ENCODE data around the gene DHCR24. TPM values are rescaled to one million over a fixed set of nuclear protein-coding genes. Genes with fewer than 3 reads are reported as not detected.

DHCR24 gene
- total RNA-seq, 2 donors from 2014 or later: 27.4 to 78.7 TPM

DNA sequence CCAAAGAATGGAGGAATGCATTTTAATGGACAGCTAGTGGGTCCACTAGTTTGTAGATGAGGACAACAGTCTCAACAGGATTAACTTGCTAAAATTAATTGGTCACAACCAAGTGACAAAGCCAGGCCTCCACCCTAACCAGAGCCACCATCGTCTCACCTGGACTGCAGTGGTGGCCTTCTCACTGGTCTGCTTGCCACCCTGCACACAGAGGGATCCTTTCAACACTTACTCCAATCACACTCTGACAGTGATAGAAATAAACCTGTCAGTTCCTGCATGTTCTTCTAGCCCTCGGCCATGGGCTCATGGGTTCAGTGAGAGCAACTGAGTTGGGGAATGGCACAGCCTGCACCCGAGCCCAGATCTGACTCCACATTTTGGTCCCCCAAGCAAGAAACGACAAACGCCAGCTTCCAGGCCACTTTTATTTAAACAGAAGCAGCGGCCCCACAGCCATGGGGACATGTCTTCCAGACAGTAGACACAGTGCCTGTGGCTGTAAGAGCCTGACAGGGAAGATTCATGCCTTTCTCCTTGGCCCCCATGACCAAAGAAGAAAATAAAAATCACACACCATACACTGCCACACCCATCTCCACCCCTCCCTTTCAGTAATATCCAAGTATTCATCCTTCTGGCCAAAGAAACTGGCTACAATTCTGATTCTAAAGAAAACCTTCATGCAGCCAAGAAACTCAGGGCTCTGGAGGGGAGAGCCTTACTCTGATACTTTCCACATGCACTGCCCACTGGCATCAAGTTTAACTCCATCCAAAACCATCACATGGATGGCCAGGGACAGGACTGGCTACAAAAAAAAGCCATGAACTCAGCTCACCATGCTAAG is 37.6 kb downstream of the DHCR24 start:
- H3K9me3 Mint-ChIP-seq: no peaks in the 10 kb centered on the region
- no peak overlapping the region for H3K4me3 Mint-ChIP-seq
- no peaks in the 10 kb centered on the region for H3K4me1 Mint-ChIP-seq
- no peak for ATAC-seq (replicated peaks)
- H3K36me3 Mint-ChIP-seq (ENCODE audit: low read depth): peaks cover 43% of the 10 kb centered on the region
- H3K27ac Mint-ChIP-seq: no peak overlapping the region
- no peaks in the 10 kb centered on the region for H3K27me3 Mint-ChIP-seq

GRCh38 chr1:54848134-54848948 is 38.7 kb downstream of the DHCR24 start:
- Mint-ChIP-seq H3K27me3 (no peaks in the 10 kb centered on the region), H3K27ac (no peak overlapping the region), H3K4me3 (no peak overlapping the region), H3K9me3 (no peaks in the 10 kb centered on the region), H3K36me3 (ENCODE audit: low read depth) (peaks cover 32% of the 10 kb centered on the region), H3K4me1 (no peaks in the 10 kb centered on the region)
- no peak for ATAC-seq (replicated peaks)

DNA sequence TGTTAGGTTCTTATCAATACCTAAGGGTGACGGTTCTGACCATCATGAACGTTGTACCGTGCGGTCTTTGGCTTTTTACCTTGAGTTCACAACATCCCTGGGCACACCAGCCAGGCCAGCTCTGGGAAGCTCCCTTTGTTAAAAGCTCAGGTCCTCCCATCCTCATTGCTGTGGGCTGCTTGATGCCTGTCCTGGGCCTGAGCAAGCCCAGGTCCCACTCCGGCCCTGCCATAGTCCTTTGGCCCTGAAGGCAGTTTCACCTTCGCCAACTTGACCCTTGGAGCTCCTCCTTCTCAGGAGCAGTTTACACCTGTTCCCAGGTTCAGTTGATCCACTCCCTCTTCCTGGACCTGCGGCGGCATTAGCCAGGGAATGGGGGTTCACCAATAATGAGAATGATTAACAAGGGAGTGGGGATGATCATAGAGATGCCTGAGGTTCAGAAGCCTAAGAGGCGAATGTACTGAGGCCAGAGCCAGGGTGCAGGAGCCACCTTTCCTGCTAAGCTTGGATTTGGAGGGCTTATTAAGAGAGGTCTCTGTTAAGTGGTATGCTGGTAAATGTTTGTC is 40.2 kb downstream of the DHCR24 start:
- no peaks in the 10 kb centered on the region for H3K4me1 Mint-ChIP-seq
- ATAC-seq (replicated peaks): no peak
- H3K4me3 Mint-ChIP-seq: no peak overlapping the region
- no peak overlapping the region for H3K27ac Mint-ChIP-seq
- peaks cover 17% of the 10 kb centered on the region for H3K36me3 Mint-ChIP-seq (ENCODE audit: low read depth)
- H3K9me3 Mint-ChIP-seq: no peaks in the 10 kb centered on the region
- H3K27me3 Mint-ChIP-seq: no peaks in the 10 kb centered on the region

GRCh38 chr1:54846301-54846700 is 40.7 kb downstream of the DHCR24 start:
- H3K4me1 Mint-ChIP-seq: no peaks in the 10 kb centered on the region

GRCh38 chr1:54845772-54846171 is 41.2 kb downstream of the DHCR24 start:
- Mint-ChIP-seq H3K27me3 (no peaks in the 10 kb centered on the region), H3K27ac (no peak overlapping the region), H3K9me3 (no peaks in the 10 kb centered on the region), H3K36me3 (ENCODE audit: low read depth) (peaks cover 14% of the 10 kb centered on the region), H3K4me1 (no peaks in the 10 kb centered on the region), H3K4me3 (no peak overlapping the region)
- no peak for ATAC-seq (replicated peaks)

More at GRCh38 chr1:54846301-54846700, 40.7 kb downstream of the DHCR24 start:
- Mint-ChIP-seq H3K36me3 (ENCODE audit: low read depth) (peaks cover 14% of the 10 kb centered on the region), H3K4me3 (no peak overlapping the region), H3K9me3 (no peaks in the 10 kb centered on the region), H3K27ac (no peak overlapping the region), H3K27me3 (no peaks in the 10 kb centered on the region)
- no peak for ATAC-seq (replicated peaks)

DNA sequence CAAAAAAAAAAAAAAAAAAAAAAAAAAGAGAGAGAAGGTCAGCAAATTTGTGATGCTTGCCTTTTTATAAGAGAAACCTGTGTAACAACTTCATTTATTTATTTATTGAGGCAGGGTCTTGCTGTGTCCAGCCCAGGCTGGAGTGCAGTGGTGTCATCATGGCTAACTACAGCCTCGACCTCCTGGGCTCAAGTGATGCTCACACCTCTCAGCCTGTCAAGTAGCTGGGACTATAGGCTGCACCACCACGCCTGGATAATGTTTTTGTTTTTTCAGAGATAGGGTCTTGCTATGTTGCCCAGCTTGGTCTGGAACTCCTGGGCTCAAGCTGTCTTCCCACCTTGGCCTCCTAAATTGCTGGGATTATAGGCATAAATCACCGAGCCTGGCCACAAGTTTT is 42.4 kb downstream of the DHCR24 start:
- H3K4me3 Mint-ChIP-seq: no peak overlapping the region
- ATAC-seq (replicated peaks): no peak
- H3K27me3 Mint-ChIP-seq: no peaks in the 10 kb centered on the region
- no peak overlapping the region for H3K27ac Mint-ChIP-seq
- H3K4me1 Mint-ChIP-seq: no peaks in the 10 kb centered on the region
- peaks cover 7% of the 10 kb centered on the region for H3K36me3 Mint-ChIP-seq (ENCODE audit: low read depth)
- no peaks in the 10 kb centered on the region for H3K9me3 Mint-ChIP-seq

DNA sequence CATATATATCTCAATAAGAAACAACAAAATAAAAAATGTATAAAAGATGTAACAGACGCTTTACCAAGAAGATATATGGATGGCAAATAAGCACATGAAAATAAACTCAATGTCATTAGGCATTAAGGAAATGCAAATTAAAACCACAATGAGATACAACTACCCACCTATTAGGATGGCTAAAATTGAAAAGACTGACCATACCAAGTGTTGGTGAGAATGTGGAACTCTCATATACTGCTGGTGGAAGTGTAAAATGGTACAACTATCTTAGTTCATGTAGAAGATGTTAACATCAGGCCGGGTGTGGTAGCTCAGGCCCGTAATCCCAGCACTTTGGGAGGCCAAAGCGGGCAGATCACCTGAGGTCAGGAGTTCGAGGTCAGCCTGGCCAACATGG is 43.5 kb downstream of the DHCR24 start:
- no peak overlapping the region for H3K4me3 Mint-ChIP-seq
- ATAC-seq (replicated peaks): no peak
- H3K36me3 Mint-ChIP-seq (ENCODE audit: low read depth): no peaks in the 10 kb centered on the region
- H3K27me3 Mint-ChIP-seq: no peaks in the 10 kb centered on the region
- H3K27ac Mint-ChIP-seq: no peak overlapping the region
- no peaks in the 10 kb centered on the region for H3K9me3 Mint-ChIP-seq
- H3K4me1 Mint-ChIP-seq: no peaks in the 10 kb centered on the region

GRCh38 chr1:54842963-54843362 is 44.0 kb downstream of the DHCR24 start:
- Mint-ChIP-seq H3K27ac (no peak overlapping the region), H3K4me3 (no peak overlapping the region), H3K9me3 (no peaks in the 10 kb centered on the region), H3K36me3 (ENCODE audit: low read depth) (no peaks in the 10 kb centered on the region), H3K27me3 (no peaks in the 10 kb centered on the region), H3K4me1 (no peaks in the 10 kb centered on the region)
- no peak for ATAC-seq (replicated peaks)

- Mint-ChIP-seq H3K4me3 (no peak overlapping the region), H3K36me3 (ENCODE audit: low read depth) (no peaks in the 10 kb centered on the region), H3K9me3 (no peaks in the 10 kb centered on the region), H3K4me1 (no peaks in the 10 kb centered on the region), H3K27ac (no peak overlapping the region), H3K27me3 (no peaks in the 10 kb centered on the region)
- no peak for ATAC-seq (replicated peaks)
These were observed 44.6 kb downstream of the DHCR24 start for GRCh38 chr1:54842206-54842915.

GRCh38 chr1:54839824-54840223 is 47.2 kb downstream of the DHCR24 start:
- Mint-ChIP-seq H3K36me3 (ENCODE audit: low read depth) (no peaks in the 10 kb centered on the region), H3K9me3 (no peaks in the 10 kb centered on the region), H3K27ac (no peak overlapping the region), H3K4me3 (no peak overlapping the region), H3K27me3 (no peaks in the 10 kb centered on the region), H3K4me1 (no peaks in the 10 kb centered on the region)
- no peak for ATAC-seq (replicated peaks)

DNA sequence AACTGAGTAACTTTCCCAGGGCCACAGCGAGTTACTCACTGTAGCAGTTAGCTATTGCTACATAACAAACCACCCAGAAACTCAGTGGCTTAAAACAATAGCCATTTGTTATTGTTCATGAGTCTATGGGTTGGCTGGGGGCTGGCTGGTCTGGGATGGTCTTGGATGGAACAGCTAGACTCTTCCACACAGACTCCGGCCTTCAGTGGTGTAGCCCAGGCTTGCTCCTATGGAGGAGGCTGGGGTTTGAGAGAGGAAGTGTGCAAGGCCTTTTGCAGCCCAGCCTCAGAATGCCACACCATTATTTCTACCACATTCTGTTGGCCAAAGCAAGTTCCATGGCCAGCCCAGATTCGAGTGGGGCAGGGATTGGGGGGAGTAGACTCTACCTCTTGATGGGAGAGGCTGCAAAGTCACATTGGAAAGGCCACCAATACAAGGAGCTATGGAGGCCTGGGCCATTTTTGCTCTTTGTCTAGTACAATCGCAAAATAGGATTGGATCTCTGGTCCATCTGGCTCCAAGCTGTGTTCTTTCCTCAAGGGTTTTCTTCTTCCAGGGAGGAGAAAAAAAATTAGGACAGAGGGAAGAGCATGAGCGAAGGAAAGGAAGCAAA is 48.3 kb downstream of the DHCR24 start:
- Mint-ChIP-seq H3K4me1 (no peaks in the 10 kb centered on the region), H3K27ac (no peak overlapping the region), H3K36me3 (ENCODE audit: low read depth) (no peaks in the 10 kb centered on the region), H3K27me3 (no peaks in the 10 kb centered on the region), H3K4me3 (no peak overlapping the region), H3K9me3 (no peaks in the 10 kb centered on the region)
- ATAC-seq (replicated peaks): no peak

GRCh38 chr1:54837002-54837853 is 49.8 kb downstream of the DHCR24 start:
- H3K4me3 Mint-ChIP-seq: no peak overlapping the region
- H3K27me3 Mint-ChIP-seq: no peaks in the 10 kb centered on the region
- no peaks in the 10 kb centered on the region for H3K4me1 Mint-ChIP-seq
- H3K36me3 Mint-ChIP-seq (ENCODE audit: low read depth): no peaks in the 10 kb centered on the region
- no peaks in the 10 kb centered on the region for H3K9me3 Mint-ChIP-seq
- no peak for ATAC-seq (replicated peaks)
- no peak overlapping the region for H3K27ac Mint-ChIP-seq

DNA sequence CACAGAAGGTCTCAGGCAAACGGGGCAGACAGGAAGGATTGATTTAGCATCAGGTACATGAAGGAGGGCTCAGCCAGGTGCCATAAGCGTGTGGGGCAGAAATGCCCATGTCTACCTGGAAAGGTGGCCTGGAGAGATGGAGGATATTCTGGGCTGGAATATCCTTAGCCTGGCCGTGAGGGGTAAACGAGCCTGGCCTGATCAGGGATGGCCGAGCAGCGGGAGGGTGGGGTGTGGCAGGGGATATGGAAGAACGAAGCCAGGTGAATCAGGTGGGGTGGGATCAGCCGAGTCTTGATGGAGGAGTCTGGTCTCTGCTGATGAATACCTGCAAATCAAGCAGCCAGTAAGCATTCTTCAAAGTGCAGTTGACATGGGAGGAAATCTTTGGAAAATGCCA is 50.4 kb downstream of the DHCR24 start:
- Mint-ChIP-seq H3K27me3 (no peaks in the 10 kb centered on the region), H3K27ac (no peak overlapping the region), H3K4me3 (no peak overlapping the region), H3K9me3 (no peaks in the 10 kb centered on the region), H3K4me1 (no peaks in the 10 kb centered on the region), H3K36me3 (ENCODE audit: low read depth) (no peaks in the 10 kb centered on the region)
- no peak for ATAC-seq (replicated peaks)

Data from activated T-helper 17 cell treated with anti-CD3 and anti-CD28 coated beads, Interleukin-2, amount 50 U/mL, for 72 hours (primary cell).